Thyroid gland (tissue), 4 donors: ENCODE data around the gene TIAM2.

Experiments
- POLR2A ChIP-seq, 2 donors: fragments of 450-650 bp; IDR thresholded peaks; one replicate each; pipeline ENCODE4 v1.6.1; 2017; ENCODE audit warnings: antibody characterized with exemption in 2 of 2, mild to moderate bottlenecking in 2 of 2, moderate library complexity in 1 of 2
- TF ChIP-seq, protein P1 (sequence below), 6 experiments: fragments of 200-600 bp in 3 of 6; fragments of 450-650 bp in 3 of 6; sonication (generic) in 3 of 6; IDR thresholded peaks; one replicate each; pipeline ENCODE4 v1.5.1; 2016 to 2019; ENCODE audit warnings: antibody characterized with exemption in 6 of 6, mild to moderate bottlenecking in 2 of 6, inconsistent platforms in 1 of 6, moderate library complexity in 1 of 6

- TF ChIP-seq, protein P1, sequence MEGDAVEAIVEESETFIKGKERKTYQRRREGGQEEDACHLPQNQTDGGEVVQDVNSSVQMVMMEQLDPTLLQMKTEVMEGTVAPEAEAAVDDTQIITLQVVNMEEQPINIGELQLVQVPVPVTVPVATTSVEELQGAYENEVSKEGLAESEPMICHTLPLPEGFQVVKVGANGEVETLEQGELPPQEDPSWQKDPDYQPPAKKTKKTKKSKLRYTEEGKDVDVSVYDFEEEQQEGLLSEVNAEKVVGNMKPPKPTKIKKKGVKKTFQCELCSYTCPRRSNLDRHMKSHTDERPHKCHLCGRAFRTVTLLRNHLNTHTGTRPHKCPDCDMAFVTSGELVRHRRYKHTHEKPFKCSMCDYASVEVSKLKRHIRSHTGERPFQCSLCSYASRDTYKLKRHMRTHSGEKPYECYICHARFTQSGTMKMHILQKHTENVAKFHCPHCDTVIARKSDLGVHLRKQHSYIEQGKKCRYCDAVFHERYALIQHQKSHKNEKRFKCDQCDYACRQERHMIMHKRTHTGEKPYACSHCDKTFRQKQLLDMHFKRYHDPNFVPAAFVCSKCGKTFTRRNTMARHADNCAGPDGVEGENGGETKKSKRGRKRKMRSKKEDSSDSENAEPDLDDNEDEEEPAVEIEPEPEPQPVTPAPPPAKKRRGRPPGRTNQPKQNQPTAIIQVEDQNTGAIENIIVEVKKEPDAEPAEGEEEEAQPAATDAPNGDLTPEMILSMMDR (IDR thresholded peaks at IDR 0.05) = no peak
- no peak for TF ChIP-seq POLR2A (IDR thresholded peaks at IDR 0.05)
These were observed 94.6 kb downstream of the TIAM2 start for GRCh38 chr6:155089746-155090145.
